GM12875 (cell line): Measurements from ENCODE around the gene MT3.

ENCODE experiments used
- H3K4me3 ChIP-seq: one replicate; pipeline ENCODE4 v1.5.1; 2011; ENCODE audit warnings: low read depth, low read length, control low read depth
- CTCF ChIP-seq: IDR thresholded peaks from 2 replicates; pipeline ENCODE4 v1.5.1; 2011; ENCODE audit warnings: low read depth, mild to moderate bottlenecking, control low read depth, inconsistent platforms, low read length, moderate library complexity, borderline replicate concordance; ENCODE audit not compliant: insufficient read depth

MT3 gene

GRCh38 chr16:56594292-56594619, 4.9 kb downstream of the MT3 start:
- no peak for TF ChIP-seq CTCF
- H3K4me3 ChIP-seq, result no peak overlapping the region

- peak; percentile 69; the same call in 1 of the 2 replicates for TF ChIP-seq CTCF
Observed at GRCh38 chr16:56600398-56600999, 11.2 kb downstream of the MT3 start.

GRCh38 chr16:56601325-56601724, 12.0 kb downstream of the MT3 start:
- no peak overlapping the region for H3K4me3 ChIP-seq
- no peak for TF ChIP-seq CTCF

More at GRCh38 chr16:56600398-56600999, 11.2 kb downstream of the MT3 start:
- no peak overlapping the region for H3K4me3 ChIP-seq

- 0 out of 2 replicates have a peak, but pooled peaks have one; percentile 16 for TF ChIP-seq CTCF
- no peak overlapping the region for H3K4me3 ChIP-seq
Observed at GRCh38 chr16:56603589-56603988, 14.3 kb downstream of the MT3 start.

- no peak overlapping the region for H3K4me3 ChIP-seq
- TF ChIP-seq CTCF, result no peak
Observed at GRCh38 chr16:56604966-56605365, 15.6 kb downstream of the MT3 start.

- no peak for TF ChIP-seq CTCF
- no peak overlapping the region for H3K4me3 ChIP-seq
Observed at GRCh38 chr16:56605475-56605874, 16.1 kb downstream of the MT3 start.

- no peak overlapping the region for H3K4me3 ChIP-seq
Observed at GRCh38 chr16:56606071-56606475, 16.7 kb downstream of the MT3 start.

More at GRCh38 chr16:56606071-56606475, 16.7 kb downstream of the MT3 start:
- no peak for TF ChIP-seq CTCF
